Activated T-cell treated with anti-CD3 and anti-CD28 coated beads, Interleukin-2, amount 50 U/mL, for 48 hours (primary cell): ENCODE measurements around the gene SLC43A2.

Experiments used
- DNase-seq, 2 experiments: peaks; one replicate each; pipeline ENCODE4 v3.0.0-alpha.2; 2020

The SLC43A2 gene

GRCh38 chr17:1643293-1643998 lies 14.8 kb upstream of the SLC43A2 start:
- peak; percentile 61 to 65 for DNase-seq

- DNase-seq: no peak
Observed at GRCh38 chr17:1641065-1641403, 12.4 kb upstream of the SLC43A2 start.

GRCh38 chr17:1640329-1641064 lies 11.9 kb upstream of the SLC43A2 start:
- DNase-seq: no peak

- DNase-seq: no peak
Observed at GRCh38 chr17:1639549-1640180, 11.0 kb upstream of the SLC43A2 start.

GRCh38 chr17:1638624-1639300 lies 10.1 kb upstream of the SLC43A2 start:
- no peak for DNase-seq

- DNase-seq: no peak
Observed at GRCh38 chr17:1638171-1638590, 9.5 kb upstream of the SLC43A2 start.

- no peak for DNase-seq
Observed at GRCh38 chr17:1636732-1637285, 8.2 kb upstream of the SLC43A2 start.

GRCh38 chr17:1635675-1636465 lies 7.2 kb upstream of the SLC43A2 start:
- DNase-seq: no peak

- DNase-seq: no peak
Observed at GRCh38 chr17:1634841-1635650, 6.4 kb upstream of the SLC43A2 start.

- DNase-seq: no peak
Observed at GRCh38 chr17:1630662-1631061, 2.0 kb upstream of the SLC43A2 start.

GRCh38 chr17:1629504-1630310 lies 1.1 kb upstream of the SLC43A2 start:
- peak; percentile 91 to 92 for DNase-seq

- DNase-seq: peak; percentile 90 to 92
Observed at GRCh38 chr17:1628856-1629503, 346 bp upstream of the SLC43A2 start.

GRCh38 chr17:1627182-1627981 lies 1.3 kb downstream of the SLC43A2 start:
- no peak for DNase-seq

GRCh38 chr17:1626333-1626732 lies 2.3 kb downstream of the SLC43A2 start:
- DNase-seq: no peak

GRCh38 chr17:1625581-1625980 lies 3.1 kb downstream of the SLC43A2 start:
- no peak for DNase-seq

GRCh38 chr17:1625053-1625452 lies 3.6 kb downstream of the SLC43A2 start:
- no peak for DNase-seq

- no peak for DNase-seq
Observed at GRCh38 chr17:1624650-1625049, 4.0 kb downstream of the SLC43A2 start.

GRCh38 chr17:1623057-1623630 lies 5.5 kb downstream of the SLC43A2 start:
- DNase-seq: no peak
